ENCODE measurements around the gene SNTA1. TPM values are rescaled to one million over a fixed set of nuclear protein-coding genes. Genes with fewer than 3 reads are reported as not detected.
A peak's percentile ranks its signal among the peaks of the same experiment; 100 is the strongest.

Gene SNTA1
- total and polyA plus RNA-seq, 2 donors (not counting 1 experiment from before 2014, with no cell fraction given), result 17.2 to 46.6 TPM

GRCh38 chr20:33373735-33374605 lies 69.6 kb downstream of the SNTA1 start:
- Histone ChIP-seq H3K4me1 (ENCODE audit: control insufficient read depth, extremely low read depth, insufficient read depth, low read length) (peaks cover 7% of the 10 kb centered on the region), H3K4me2 (ENCODE audit: extremely low read depth, insufficient read depth, low read length) (no peak overlapping the region), H3K9me3 (ENCODE audit: control insufficient read depth, insufficient read depth, low read depth, low read length) (no peaks in the 10 kb centered on the region), H3K27me3 (ENCODE audit: control insufficient read depth, insufficient read depth, low read length) (no peaks in the 10 kb centered on the region), H3K4me3 (replicated peaks in 1 of 4; ENCODE audit: control extremely low read depth in 1 of 4, insufficient read depth in 1 of 4, low read depth in 3 of 4, low read length in 4 of 4) (no peak overlapping the region), H3K27ac (ENCODE audit: insufficient read depth, low read length) (peak overlapping the region; percentile 15), H4K20me1 (ENCODE audit: control insufficient read depth, extremely low read depth, insufficient read depth, low read length) (no peaks in the 10 kb centered on the region), H2AFZ (ENCODE audit: low read length) (no peak overlapping the region), H3K36me3 (ENCODE audit: control insufficient read depth, insufficient read depth, low read length) (peaks cover 10% of the 10 kb centered on the region), H3K9ac (ENCODE audit: insufficient read depth, low read length) (no peak overlapping the region), H3K79me2 (ENCODE audit: control insufficient read depth, insufficient read depth, low read length) (no peaks in the 10 kb centered on the region)
- DNase-seq (ENCODE audit: low read depth in 2 of 2), result peak; percentile 66 to 88
- no peak for TF ChIP-seq EZH2 (IDR thresholded peaks at IDR 0.05; ENCODE audit: low read length, missing control alignments)
- TF ChIP-seq CTCF (conservative IDR thresholded peaks at IDR 0.05 in 1 of 2, IDR thresholded peaks at IDR 0.05 in 1 of 2; ENCODE audit: low read depth in 1 of 2, low read length in 2 of 2), result no peak

- no peak overlapping the region for H3K4me3 ChIP-seq (replicated peaks in 1 of 4; ENCODE audit: control extremely low read depth in 1 of 4, insufficient read depth in 1 of 4, low read depth in 3 of 4, low read length in 4 of 4)
- no peak overlapping the region for H2AFZ ChIP-seq (ENCODE audit: low read length)
- no peak overlapping the region for H3K9ac ChIP-seq (ENCODE audit: insufficient read depth, low read length)
- peaks cover 7% of the 10 kb centered on the region for H3K36me3 ChIP-seq (ENCODE audit: control insufficient read depth, insufficient read depth, low read length)
- peak; percentile 10 to 41 for DNase-seq (ENCODE audit: low read depth in 2 of 2)
- H3K4me1 ChIP-seq (ENCODE audit: control insufficient read depth, extremely low read depth, insufficient read depth, low read length), result peaks cover 7% of the 10 kb centered on the region
- H3K27me3 ChIP-seq (ENCODE audit: control insufficient read depth, insufficient read depth, low read length), result no peaks in the 10 kb centered on the region
- no peaks in the 10 kb centered on the region for H4K20me1 ChIP-seq (ENCODE audit: control insufficient read depth, extremely low read depth, insufficient read depth, low read length)
- no peak overlapping the region for H3K4me2 ChIP-seq (ENCODE audit: extremely low read depth, insufficient read depth, low read length)
- no peaks in the 10 kb centered on the region for H3K79me2 ChIP-seq (ENCODE audit: control insufficient read depth, insufficient read depth, low read length)
- H3K9me3 ChIP-seq (ENCODE audit: control insufficient read depth, insufficient read depth, low read depth, low read length), result no peaks in the 10 kb centered on the region
- TF ChIP-seq CTCF (conservative IDR thresholded peaks at IDR 0.05 in 1 of 2, IDR thresholded peaks at IDR 0.05 in 1 of 2; ENCODE audit: low read depth in 1 of 2, low read length in 2 of 2) (no peak), EZH2 (IDR thresholded peaks at IDR 0.05; ENCODE audit: low read length, missing control alignments) (no peak)
- H3K27ac ChIP-seq (ENCODE audit: insufficient read depth, low read length), result peak overlapping the region; percentile 34
Measured at GRCh38 chr20:33372993-33373441, 70.5 kb downstream of the SNTA1 start.

GRCh38 chr20:33370291-33370690 lies 73.3 kb downstream of the SNTA1 start:
- Histone ChIP-seq H3K27me3 (ENCODE audit: control insufficient read depth, insufficient read depth, low read length) (no peaks in the 10 kb centered on the region), H3K9ac (ENCODE audit: insufficient read depth, low read length) (no peak overlapping the region), H3K79me2 (ENCODE audit: control insufficient read depth, insufficient read depth, low read length) (no peaks in the 10 kb centered on the region), H3K4me1 (ENCODE audit: control insufficient read depth, extremely low read depth, insufficient read depth, low read length) (peaks cover 7% of the 10 kb centered on the region), H3K36me3 (ENCODE audit: control insufficient read depth, insufficient read depth, low read length) (peaks cover 5% of the 10 kb centered on the region), H3K9me3 (ENCODE audit: control insufficient read depth, insufficient read depth, low read depth, low read length) (no peaks in the 10 kb centered on the region), H2AFZ (ENCODE audit: low read length) (no peak overlapping the region), H3K27ac (ENCODE audit: insufficient read depth, low read length) (no peak overlapping the region), H4K20me1 (ENCODE audit: control insufficient read depth, extremely low read depth, insufficient read depth, low read length) (no peaks in the 10 kb centered on the region), H3K4me2 (ENCODE audit: extremely low read depth, insufficient read depth, low read length) (no peak overlapping the region), H3K4me3 (replicated peaks in 1 of 4; ENCODE audit: control extremely low read depth in 1 of 4, insufficient read depth in 1 of 4, low read depth in 3 of 4, low read length in 4 of 4) (no peak overlapping the region)
- DNase-seq (ENCODE audit: low read depth in 2 of 2), result peak in 1 of 2 donors; percentile 29
- TF ChIP-seq CTCF (conservative IDR thresholded peaks at IDR 0.05 in 1 of 2, IDR thresholded peaks at IDR 0.05 in 1 of 2; ENCODE audit: low read depth in 1 of 2, low read length in 2 of 2) (no peak), EZH2 (IDR thresholded peaks at IDR 0.05; ENCODE audit: low read length, missing control alignments) (no peak)
